GM13977 (cell line): ENCODE data around the gene ATF7IP.
"Not testable (repeated sequence)": the region's sequence is repeated elsewhere in the genome, so short reads cannot be mapped to it uniquely, and the experiment has no call there.

ENCODE experiments used
- DNase-seq: peaks from one replicate; pipeline ENCODE4 v3.0.0; 2012; ENCODE audit warnings: low spot score
- in situ Hi-C: fragments of 300-500 bp; cut with MboI; formaldehyde crosslinking; loops from one replicate; pipeline ENCODE4 v1.12.0; 2022; ENCODE audit warnings: low sequenced_read_pairs, low pct_unique_long_range_greater_than_20kb, mixed read lengths, inconsistent platforms; ENCODE audit not compliant: unreplicated experiment
- TF ChIP-seq, protein P1 (sequence below): IDR thresholded peaks from 2 replicates; pipeline ENCODE4 v1.5.1; 2012; ENCODE audit warnings: mild to moderate bottlenecking, control low read depth; ENCODE audit not compliant: insufficient read depth; ENCODE audit errors: extremely low read depth, missing control alignments

Gene ATF7IP

DNA sequence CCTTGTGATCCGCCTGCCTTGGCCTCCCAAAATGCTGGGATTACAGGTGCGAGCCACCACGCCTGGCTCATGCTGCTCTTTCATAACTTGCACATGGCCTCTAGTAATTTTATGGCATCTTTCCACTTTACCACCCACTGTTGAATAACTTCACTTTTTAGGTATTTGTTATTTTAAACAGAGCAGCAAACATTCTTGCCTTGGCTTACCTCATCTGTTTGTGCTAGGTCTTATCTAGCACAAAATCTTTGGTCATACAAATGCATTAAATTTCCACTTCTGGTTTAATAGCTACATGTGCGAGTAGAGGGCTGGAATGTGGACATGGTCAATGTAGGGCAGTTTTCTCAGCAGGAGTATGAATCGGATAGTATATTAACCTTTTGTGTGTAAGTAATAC is 38.8 kb upstream of the ATF7IP start:
- TF ChIP-seq, protein P1, sequence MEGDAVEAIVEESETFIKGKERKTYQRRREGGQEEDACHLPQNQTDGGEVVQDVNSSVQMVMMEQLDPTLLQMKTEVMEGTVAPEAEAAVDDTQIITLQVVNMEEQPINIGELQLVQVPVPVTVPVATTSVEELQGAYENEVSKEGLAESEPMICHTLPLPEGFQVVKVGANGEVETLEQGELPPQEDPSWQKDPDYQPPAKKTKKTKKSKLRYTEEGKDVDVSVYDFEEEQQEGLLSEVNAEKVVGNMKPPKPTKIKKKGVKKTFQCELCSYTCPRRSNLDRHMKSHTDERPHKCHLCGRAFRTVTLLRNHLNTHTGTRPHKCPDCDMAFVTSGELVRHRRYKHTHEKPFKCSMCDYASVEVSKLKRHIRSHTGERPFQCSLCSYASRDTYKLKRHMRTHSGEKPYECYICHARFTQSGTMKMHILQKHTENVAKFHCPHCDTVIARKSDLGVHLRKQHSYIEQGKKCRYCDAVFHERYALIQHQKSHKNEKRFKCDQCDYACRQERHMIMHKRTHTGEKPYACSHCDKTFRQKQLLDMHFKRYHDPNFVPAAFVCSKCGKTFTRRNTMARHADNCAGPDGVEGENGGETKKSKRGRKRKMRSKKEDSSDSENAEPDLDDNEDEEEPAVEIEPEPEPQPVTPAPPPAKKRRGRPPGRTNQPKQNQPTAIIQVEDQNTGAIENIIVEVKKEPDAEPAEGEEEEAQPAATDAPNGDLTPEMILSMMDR = no peak
- in situ Hi-C loops = no loop called here
- DNase-seq = no peak

DNA sequence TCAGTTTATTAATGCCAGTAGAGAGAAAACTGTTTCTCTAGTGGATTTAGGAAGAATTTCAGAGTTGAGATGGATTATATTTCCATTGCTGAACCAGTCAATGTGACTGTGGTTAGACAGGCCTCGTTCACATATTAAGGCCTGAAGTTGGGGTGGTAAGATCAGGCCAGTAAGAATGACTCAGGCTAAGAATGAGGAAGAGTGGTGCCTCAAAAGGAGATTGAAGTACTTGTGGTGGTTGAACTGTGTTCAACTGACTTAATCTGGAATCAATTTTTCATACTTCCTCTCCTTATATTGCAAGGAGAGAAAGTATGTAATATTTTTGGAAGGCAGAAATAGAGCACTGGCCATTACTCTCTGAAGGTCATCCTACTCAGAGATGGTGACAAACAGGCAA is 37.8 kb upstream of the ATF7IP start:
- no peak for DNase-seq
- in situ Hi-C loops = no loop called here
- TF ChIP-seq, protein P1 = no peak

DNA sequence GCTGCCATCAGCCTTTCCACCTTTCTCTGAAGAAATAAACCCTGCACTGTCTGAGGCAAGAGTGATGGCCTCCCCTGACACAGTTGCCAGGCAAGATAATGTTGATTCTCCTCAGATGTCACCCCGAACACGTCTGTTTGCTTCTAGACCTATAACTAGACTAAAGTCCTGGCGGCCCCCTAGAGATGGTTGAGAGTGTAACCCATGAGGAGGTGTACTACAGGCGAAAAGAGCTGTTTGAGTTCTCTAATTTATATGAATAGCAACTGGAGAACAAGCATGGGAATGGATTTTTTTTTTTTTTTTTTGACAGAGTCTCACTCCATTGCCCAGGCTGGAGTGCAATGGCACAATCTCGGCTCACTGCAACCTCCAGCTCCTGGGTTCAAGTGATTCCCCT is 33.0 kb upstream of the ATF7IP start:
- no peak for DNase-seq
- in situ Hi-C loops = no loop called here
- TF ChIP-seq, protein P1 = no peak

DNA sequence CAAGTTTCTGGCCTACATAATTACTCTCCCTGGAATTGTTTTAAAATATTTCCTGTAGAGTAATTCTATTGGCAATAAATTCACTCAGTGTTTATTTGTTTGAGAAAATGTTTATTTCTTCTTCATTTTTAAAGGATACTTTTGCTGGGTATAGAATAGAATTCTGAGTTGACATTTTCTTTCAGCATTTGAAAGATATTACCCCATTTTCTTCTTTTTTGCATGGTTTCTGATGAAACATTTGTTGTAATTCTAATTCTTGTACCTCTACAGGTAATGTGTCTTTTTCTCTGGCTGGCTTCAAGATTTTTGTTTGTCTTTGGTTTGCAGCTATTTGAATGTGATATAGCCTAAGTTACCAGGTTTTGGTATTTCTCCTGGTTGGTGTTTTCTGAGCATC is 25.1 kb upstream of the ATF7IP start:
- TF ChIP-seq, protein P1 = no peak
- in situ Hi-C loops = no loop called here
- no peak for DNase-seq

DNA sequence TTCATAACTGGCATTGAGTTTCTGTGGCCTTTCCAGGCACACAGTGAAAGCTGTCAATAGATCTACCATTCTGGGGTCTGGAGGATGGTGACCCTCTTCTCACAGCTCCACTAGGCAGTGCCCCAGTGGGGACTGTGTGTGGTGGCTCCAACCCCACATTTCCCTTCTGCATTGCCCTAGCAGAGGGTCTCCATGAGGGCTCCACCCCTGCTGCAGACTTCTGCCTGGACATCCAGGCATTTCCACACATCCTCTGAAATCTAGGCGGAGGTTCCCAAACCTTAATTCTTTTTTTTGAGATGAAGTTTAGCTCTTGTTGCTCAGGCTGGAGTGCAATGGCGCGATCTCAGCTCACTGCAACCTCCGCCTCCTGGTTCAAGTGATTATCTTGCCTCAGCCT is 14.0 kb upstream of the ATF7IP start:
- DNase-seq, in situ Hi-C loops: not testable (repeated sequence)

DNA sequence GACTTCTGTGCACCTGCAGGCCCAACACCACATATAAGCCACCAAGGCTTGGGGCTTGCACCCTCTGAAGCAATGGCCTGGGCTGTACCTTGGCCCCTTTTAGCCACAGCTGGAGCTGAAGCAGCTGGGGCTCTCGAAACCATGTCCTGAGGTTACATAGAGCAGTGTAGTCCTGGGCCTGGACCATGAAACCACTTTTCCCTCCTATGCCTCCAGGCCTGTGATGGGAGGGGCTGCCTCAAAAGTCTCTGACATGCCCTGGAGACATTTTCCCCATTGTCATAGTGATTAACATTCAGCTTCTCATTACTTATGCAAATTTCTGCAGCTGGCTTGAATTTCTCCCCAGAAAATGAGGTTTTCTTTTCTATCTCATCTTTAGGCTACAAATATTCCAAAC is 13.4 kb upstream of the ATF7IP start:
- in situ Hi-C loops = not testable (repeated sequence)

DNA sequence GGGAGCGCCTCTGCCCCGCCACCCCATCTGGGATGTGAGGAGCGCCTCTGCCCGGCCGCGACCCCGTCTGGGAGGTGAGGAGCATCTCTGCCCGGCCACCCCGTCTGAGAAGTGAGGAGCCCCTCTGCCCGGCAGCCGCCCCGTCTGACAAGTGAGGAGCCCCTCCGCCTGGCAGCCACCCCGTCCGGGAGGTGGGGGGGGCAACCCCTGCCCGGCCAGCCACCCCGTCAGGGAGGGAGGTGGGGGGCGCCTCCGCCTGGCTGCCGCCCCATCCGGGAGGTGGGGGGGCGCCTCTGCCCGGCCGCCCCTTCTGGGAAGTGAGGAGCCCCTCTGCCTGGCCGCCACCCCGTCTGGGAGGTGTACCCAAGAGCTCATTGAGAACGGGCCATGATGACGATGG is 10.8 kb upstream of the ATF7IP start:
- in situ Hi-C loops, DNase-seq: not testable (repeated sequence)

More for the DNA sequence above, 13.4 kb upstream of the ATF7IP start:
- DNase-seq = not testable (repeated sequence)

DNA sequence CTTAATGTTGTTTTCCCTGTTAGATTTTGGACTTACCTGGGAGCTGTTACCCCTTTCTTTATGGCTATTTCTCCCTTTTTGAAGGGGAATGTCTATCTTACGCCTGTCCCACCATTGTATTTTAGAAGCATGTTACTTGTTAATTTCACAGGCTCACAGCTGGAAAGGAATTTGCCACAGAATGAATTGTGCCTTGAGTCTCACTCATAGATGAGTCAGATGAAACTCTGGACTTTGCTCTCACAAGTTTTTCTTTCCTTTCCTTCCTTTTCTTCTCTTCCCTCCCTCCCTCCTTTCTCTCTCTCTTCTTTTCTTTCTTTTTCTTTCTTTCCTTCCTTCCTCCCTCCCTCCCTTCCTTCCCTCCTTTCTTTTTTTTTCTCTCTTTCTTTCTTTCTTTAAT is 9.3 kb upstream of the ATF7IP start:
- in situ Hi-C loops = no loop called here
- TF ChIP-seq, protein P1 = no peak
- no peak for DNase-seq
